Fibroblast of lung (primary cell): Measurements from ENCODE around the gene PRRT2. TPM values are rescaled to one million over a fixed set of nuclear protein-coding genes. Genes with fewer than 3 reads are reported as not detected.

Source experiments
- DNase-seq, 2 donors: peaks; one replicate each; pipeline versions ENCODE4 v3.0.0 to v3.0.0-alpha.2; 2010; ENCODE audit warnings: low read depth in 2 of 2
- H2AFZ ChIP-seq: 2 replicates; pipeline ENCODE4 v1.5.1; 2012; ENCODE audit warnings: low read length, control low read depth, inconsistent platforms
- H3K27ac ChIP-seq: 2 replicates; pipeline ENCODE4 v1.5.1; 2011; ENCODE audit warnings: low read length, control low read depth; ENCODE audit not compliant: insufficient read depth
- H3K27me3 ChIP-seq: 2 replicates; pipeline ENCODE4 v1.5.1; 2011; ENCODE audit warnings: mild to moderate bottlenecking, low read length; ENCODE audit not compliant: control insufficient read depth, insufficient read depth
- H3K36me3 ChIP-seq: 2 replicates; pipeline ENCODE4 v1.5.1; 2011; ENCODE audit warnings: low read length; ENCODE audit not compliant: control insufficient read depth, insufficient read depth
- H3K4me1 ChIP-seq: 2 replicates; pipeline ENCODE4 v1.5.1; 2011; ENCODE audit warnings: low read length; ENCODE audit not compliant: control insufficient read depth, insufficient read depth; ENCODE audit errors: extremely low read depth
- H3K4me2 ChIP-seq: 2 replicates; pipeline ENCODE4 v1.5.1; 2011; ENCODE audit warnings: low read length, control low read depth; ENCODE audit not compliant: insufficient read depth; ENCODE audit errors: extremely low read depth
- H3K4me3 ChIP-seq, 4 experiments: fragments of 200-600 bp in 1 of 4; sonication (generic) in 1 of 4; replicated peaks in 1 of 4; 2 replicates each; pipeline ENCODE4 v1.5.1; 2011 to 2016; ENCODE audit warnings: low read length in 4 of 4, low read depth in 3 of 4, mild to moderate bottlenecking in 3 of 4, control low read depth in 2 of 4, inconsistent platforms in 1 of 4, mixed read lengths in 1 of 4; ENCODE audit not compliant: insufficient read depth in 1 of 4; ENCODE audit errors: control extremely low read depth in 1 of 4
- H3K79me2 ChIP-seq: 2 replicates; pipeline ENCODE4 v1.5.1; 2012; ENCODE audit warnings: mild to moderate bottlenecking, low read length, inconsistent platforms; ENCODE audit not compliant: control insufficient read depth, insufficient read depth
- H3K9ac ChIP-seq: 2 replicates; pipeline ENCODE4 v1.5.1; 2011; ENCODE audit warnings: mild to moderate bottlenecking, low read length, control low read depth; ENCODE audit not compliant: insufficient read depth
- H3K9me3 ChIP-seq: 2 replicates; pipeline ENCODE4 v1.5.1; 2012; ENCODE audit warnings: low read depth, low read length; ENCODE audit not compliant: control insufficient read depth, insufficient read depth
- H4K20me1 ChIP-seq: 2 replicates; pipeline ENCODE4 v1.5.1; 2011; ENCODE audit warnings: low read length; ENCODE audit not compliant: control insufficient read depth, insufficient read depth; ENCODE audit errors: extremely low read depth
- CTCF ChIP-seq, 2 donors: IDR thresholded peaks in 1 of 2; conservative IDR thresholded peaks in 1 of 2; 1 replicate in 1 of 2; 2 replicates in 1 of 2; pipeline ENCODE4 v1.5.1; 2011 to 2012; ENCODE audit warnings: low read length in 2 of 2, control low read depth in 1 of 2, inconsistent platforms in 1 of 2, low read depth in 1 of 2, mild to moderate bottlenecking in 1 of 2
- EZH2 ChIP-seq: IDR thresholded peaks from 2 replicates; pipeline ENCODE4 v1.5.1; 2012; ENCODE audit warnings: low read length, control low read depth, mild to moderate bottlenecking; ENCODE audit errors: missing control alignments
- polyA plus RNA-seq, 2 donors: library from polyadenylated mRNA; depleted of rRNA in 1 of 2; stranded (reverse) in 1 of 2; unstranded in 1 of 2; fragments of >200 nt; gene quantifications; 2 replicates each; pipeline ENCODE4 v1.2.1, GENCODE V29; 2011 to 2012; ENCODE audit warnings: missing spikeins in 1 of 2
- total RNA-seq: library from RNA; depleted of rRNA; stranded (reverse); fragments of >200 nt; gene quantifications from 2 replicates; pipeline ENCODE4 v1.2.1, GENCODE V29; 2014

Gene PRRT2
- total and polyA plus RNA-seq, 2 donors (not counting 1 experiment from before 2014, with no cell fraction given): 1.3 to 2.1 TPM

GRCh38 chr16:29805232-29806098 is 6.5 kb upstream of the PRRT2 start:
- H4K20me1 ChIP-seq: no peaks in the 10 kb centered on the region
- peak overlapping the region; percentile 88 for H3K9ac ChIP-seq
- TF ChIP-seq EZH2 (no peak), CTCF (conservative IDR thresholded peaks at IDR 0.05 in 1 of 2, IDR thresholded peaks at IDR 0.05 in 1 of 2; ENCODE audit: low read depth in 1 of 2, low read length in 2 of 2) (peak in 1 of 2 donors; percentile 5)
- H3K4me1 ChIP-seq: peaks cover 17% of the 10 kb centered on the region
- H2AFZ ChIP-seq: peak overlapping the region; percentile 68
- peak overlapping the region; percentile 95 for H3K4me2 ChIP-seq
- peaks cover 28% of the 10 kb centered on the region for H3K79me2 ChIP-seq
- H3K36me3 ChIP-seq: peaks cover 15% of the 10 kb centered on the region
- H3K4me3 ChIP-seq: peak overlapping the region; percentile 82 to 89 (median 84)
- H3K9me3 ChIP-seq: no peaks in the 10 kb centered on the region
- DNase-seq: peak; percentile 98
- H3K27ac ChIP-seq: peak overlapping the region; percentile 95
- no peaks in the 10 kb centered on the region for H3K27me3 ChIP-seq

- DNase-seq: peak in 1 of 2 donors; percentile 94
- Histone ChIP-seq H3K9me3 (no peaks in the 10 kb centered on the region), H3K27ac (peak within 1 kb of the TSS; percentile 95), H3K4me2 (peak within 1 kb of the TSS; percentile 92), H3K4me3 (peak within 1 kb of the TSS; percentile 54 to 83 (median 78)), H3K36me3 (peaks cover 14% of the 10 kb centered on the region), H3K9ac (peak within 1 kb of the TSS; percentile 88), H3K27me3 (no peaks in the 10 kb centered on the region), H2AFZ (peak within 1 kb of the TSS; percentile 24), H3K4me1 (peaks cover 20% of the 10 kb centered on the region), H3K79me2 (peaks cover 29% of the 10 kb centered on the region), H4K20me1 (no peaks in the 10 kb centered on the region)
- TF ChIP-seq EZH2: no peak
- no peak for TF ChIP-seq CTCF (conservative IDR thresholded peaks at IDR 0.05 in 1 of 2, IDR thresholded peaks at IDR 0.05 in 1 of 2; ENCODE audit: low read depth in 1 of 2, low read length in 2 of 2)
Observed at GRCh38 chr16:29806099-29806579, 5.9 kb upstream of the PRRT2 start, which contains the start of gene MAZ. Gene MAZ (plus strand): TSS chr16:29806529. CDS start chr16:29806702, 173 bp downstream.

- H3K27me3 ChIP-seq: no peaks in the 10 kb centered on the region
- H3K4me3 ChIP-seq: peak overlapping the region; percentile 54 to 74 (median 66)
- H3K9me3 ChIP-seq: no peaks in the 10 kb centered on the region
- H4K20me1 ChIP-seq: no peaks in the 10 kb centered on the region
- peak overlapping the region; percentile 92 for H3K4me2 ChIP-seq
- H3K9ac ChIP-seq: peak overlapping the region; percentile 51
- H3K4me1 ChIP-seq: peaks cover 23% of the 10 kb centered on the region
- peaks cover 12% of the 10 kb centered on the region for H3K36me3 ChIP-seq
- peak overlapping the region; percentile 81 for H3K27ac ChIP-seq
- peak in 1 of 2 donors; percentile 48 for DNase-seq
- peaks cover 29% of the 10 kb centered on the region for H3K79me2 ChIP-seq
- H2AFZ ChIP-seq: no peak overlapping the region
- TF ChIP-seq EZH2: no peak
- TF ChIP-seq CTCF (conservative IDR thresholded peaks at IDR 0.05 in 1 of 2, IDR thresholded peaks at IDR 0.05 in 1 of 2; ENCODE audit: low read depth in 1 of 2, low read length in 2 of 2): no peak
Observed at GRCh38 chr16:29806641-29807425, 5.2 kb upstream of the PRRT2 start.
